8988T (cell line): ENCODE results near the gene PIK3CD.
"Not testable (repeated sequence)": the region's sequence is repeated elsewhere in the genome, so short reads cannot be mapped to it uniquely, and the experiment has no call there.

ENCODE experiments used
- DNase-seq: peaks from one replicate; pipeline ENCODE4 v3.0.0; 2011

Gene PIK3CD

DNA sequence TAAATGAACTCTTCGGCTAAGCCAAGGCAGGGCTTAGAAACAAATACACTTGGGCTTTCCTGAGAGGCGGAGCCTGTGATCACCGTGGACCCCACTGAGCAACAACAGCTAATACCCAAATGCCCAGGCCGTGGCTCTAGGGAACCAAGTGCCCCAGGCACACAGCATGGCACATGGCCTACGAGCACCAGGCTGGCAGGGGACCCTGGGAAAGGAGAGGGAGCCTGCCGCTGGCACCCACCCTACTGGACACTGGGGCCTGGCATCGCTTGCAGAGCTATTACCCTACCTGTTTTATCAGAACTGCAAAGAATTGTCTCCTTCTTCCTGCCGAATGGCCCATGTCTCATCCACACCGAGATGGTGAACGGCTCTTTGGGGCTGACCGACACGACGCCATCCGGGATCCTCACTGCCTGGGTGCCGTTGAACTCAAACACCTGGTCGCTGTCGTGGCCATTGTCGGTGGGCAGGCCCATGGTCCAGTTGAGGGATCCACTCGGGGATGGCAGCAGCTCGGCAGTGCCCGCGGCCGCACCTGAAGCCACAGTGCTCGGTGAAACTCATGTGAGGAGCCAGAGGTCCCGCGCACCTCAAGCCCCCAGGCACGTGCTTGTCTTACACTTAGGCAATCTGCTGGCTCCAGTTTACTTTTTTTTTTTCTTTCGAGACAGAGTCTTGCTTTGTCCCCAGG lies 92.7 kb downstream of the PIK3CD start:
- no peak for DNase-seq

DNA sequence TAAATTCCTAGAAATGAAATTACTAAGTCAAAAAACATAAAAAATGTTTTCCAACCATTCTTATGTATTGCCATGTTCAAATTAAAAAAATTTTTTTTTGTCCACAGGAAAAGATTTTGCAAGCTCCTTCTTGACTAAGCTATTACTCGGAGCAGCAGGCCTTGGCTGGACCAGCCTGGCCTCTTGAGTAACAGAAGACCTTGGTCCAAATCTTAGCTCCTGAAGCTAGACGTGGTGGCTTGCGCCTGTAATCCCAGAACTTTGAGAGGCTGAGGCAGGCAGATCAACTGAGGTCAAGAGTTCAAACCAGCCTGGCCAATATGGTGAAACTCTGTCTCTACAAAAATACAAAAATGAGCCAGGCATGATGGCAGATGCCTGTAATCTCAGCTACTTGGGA lies 94.7 kb downstream of the PIK3CD start:
- no peak for DNase-seq

DNA sequence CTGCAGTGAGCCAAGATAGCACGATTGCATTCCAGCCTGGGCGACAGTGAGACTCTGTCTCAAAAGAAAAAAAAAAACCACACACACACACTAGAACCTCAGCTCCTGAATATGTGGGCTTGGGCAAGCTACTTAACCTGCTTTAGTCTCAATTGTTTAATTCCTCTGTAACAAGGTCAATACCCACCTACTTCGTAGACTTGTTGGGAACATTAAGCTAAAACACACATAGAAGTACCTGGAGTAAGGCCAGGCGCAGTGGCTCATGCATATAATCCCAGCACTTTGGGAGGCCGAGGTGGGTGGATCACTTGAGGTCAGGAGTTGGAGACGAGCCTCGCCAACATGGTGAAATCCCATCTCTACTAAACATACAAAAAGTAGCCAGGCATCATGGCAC lies 95.1 kb downstream of the PIK3CD start:
- no peak for DNase-seq

DNA sequence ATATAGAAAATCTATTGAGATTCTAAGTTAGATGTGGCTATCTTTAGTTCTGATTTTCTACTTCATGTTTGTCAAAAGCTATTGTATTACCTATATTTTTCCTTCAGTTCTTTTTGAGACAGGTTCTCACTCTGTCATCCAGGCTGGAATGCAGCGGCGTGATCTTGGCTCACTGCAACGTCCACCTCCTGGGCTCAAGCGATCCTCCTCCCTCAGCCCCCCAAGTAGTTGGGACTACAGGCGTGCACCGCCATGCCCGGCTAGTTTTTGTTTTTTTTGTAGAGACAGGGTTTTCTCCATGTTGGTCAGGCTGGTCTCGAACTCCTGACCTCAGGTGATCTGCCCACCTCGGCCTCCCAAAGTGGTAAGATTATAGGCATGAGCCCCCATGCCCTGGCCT lies 96.9 kb downstream of the PIK3CD start:
- DNase-seq: not testable (repeated sequence)

DNA sequence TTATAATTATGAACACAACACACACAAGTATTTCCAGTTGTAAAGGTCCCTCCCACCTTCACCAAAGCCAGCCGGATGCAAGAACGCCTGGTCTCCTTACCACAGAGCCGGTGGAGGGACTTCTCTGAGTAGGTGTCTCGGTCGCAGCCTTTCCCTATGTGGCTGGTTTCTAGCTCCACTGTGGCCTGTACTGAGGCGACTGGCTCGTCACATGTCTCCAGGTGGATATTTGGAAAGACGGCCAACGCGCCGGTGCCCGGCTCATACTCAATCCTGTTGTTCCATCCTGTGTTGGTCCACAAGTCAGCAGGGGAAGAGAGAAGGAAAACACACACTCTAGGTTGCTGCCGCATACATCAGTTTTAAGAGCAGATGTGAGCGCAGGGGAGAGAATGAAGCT lies 97.8 kb downstream of the PIK3CD start:
- no peak for DNase-seq

DNA sequence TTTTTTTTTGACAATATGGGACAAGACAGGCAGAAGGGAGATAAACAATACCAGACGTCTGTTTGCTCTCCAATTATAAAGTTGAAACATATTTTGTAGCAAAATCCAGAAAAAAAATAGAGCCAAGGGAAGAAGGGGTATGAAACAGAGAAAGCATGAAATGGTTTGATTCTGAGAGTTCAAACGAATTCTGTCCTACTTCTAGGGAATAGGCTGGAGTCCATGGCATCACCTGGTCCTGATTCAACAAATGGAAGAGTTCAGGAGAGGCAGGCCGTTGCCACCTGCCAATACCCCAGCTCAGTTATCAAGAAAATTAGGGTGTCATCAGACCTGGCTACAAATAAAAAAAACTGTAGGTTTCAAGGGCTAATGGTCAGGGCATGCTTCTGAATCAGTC lies 100.4 kb downstream of the PIK3CD start:
- no peak for DNase-seq

DNA sequence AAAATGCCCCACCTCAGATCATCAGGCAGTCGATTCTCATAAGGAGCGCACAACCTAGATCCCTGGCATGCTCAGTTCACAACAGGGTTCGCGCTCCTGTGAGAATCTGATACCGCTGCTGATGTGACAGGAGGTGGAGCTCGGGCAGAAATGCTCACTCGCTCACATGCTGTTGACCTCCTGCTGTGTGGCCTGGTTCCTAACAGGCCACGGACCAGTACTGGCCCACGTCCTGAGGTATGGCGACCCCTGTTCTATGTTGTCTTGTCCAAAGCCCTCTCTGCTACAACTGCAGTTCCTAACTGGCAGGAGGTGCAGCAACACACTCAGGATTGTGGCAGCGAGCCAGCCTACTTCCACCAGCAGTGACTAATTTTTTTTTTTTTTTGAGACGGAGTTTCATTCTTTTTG lies 101.6 kb downstream of the PIK3CD start:
- DNase-seq: no peak

DNA sequence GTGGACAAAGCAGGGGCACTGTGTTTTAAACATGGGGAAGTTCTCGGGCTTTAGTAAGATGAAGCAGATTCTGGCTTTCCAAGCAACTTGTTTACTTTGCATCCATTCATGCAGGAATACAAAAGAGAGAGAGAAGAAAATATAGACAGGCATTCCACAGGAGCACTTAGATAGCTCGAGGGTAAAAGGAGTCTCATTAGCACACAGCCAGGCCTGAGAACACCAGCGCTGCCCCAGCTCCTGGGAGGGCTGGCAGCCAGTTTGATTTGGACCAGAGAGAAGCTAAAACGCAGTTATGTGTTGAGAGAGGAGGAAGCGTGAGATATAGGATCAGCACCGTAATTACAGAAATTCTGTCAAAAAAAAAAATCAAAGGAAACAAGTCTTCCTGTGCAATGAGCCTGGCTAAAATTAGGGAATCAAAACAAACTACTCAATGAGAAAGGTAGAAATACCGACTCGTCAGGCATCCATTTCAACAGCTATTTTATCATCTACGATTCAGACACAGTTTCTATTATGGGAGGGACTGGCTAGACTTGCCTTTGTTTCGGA lies 104.0 kb downstream of the PIK3CD start:
- no peak for DNase-seq

DNA sequence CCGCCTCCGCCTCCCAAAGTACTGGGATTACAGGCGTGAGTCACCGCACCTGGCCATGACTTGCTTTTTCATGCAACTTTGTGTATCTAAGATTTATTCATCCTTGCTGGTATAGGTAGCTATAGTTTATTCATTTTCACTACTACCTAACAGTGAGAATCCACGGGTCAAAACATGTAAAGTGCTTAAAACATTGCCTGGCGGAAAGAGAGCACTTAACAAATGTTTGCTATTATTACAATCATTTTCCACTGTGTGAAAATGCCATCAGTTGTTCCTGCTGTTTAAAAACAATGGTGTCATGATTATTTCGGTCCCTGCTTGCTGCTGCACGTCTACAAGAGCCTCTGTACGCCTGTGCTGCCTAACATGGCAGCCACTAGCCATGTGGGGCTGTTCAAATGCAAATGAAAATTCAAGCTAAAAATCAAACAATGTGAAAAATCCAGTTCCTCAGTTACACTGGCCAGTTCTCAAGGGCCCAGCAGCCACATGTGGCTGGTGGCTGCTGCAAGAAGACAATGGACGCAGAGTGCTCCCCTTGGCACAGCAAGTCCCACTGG lies 107.1 kb downstream of the PIK3CD start:
- DNase-seq: no peak

DNA sequence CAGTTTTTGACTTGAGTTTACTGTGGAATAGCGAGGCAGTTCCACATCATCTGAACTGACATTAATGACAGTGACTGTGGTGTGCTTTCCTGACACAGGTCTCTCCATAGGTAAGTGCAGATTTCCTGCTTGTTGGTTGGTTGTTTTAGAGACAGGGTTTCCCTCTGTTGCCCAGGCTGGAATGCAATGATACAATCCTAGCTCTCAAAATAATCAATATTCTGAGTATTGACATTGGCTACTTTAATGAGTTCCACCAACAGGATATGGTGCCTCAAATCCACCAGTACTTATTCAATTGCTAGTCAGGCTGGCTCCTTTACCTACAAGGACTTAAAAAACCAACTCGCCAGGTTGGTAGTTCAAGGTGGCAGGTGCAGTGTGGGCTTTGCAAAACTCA lies 108.4 kb downstream of the PIK3CD start:
- DNase-seq: no peak

DNA sequence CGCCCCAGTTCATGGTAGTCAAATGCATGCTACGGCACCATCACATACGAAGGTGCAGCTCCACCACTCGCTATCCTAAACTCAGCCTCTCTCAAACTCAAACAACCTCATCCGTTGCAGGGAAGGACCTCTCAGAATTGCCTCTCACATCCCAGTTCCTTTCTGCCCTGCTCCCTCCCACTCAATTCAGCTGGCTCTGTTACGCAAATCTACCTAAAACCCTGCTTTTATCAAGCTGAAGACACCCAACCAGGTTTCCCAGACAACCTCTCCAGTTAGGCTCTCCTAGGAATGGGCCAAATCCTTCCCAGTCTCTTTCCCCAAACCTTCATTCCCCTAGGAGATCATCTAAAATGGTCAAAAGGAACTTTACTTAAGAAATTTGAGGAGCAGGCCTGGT lies 109.3 kb downstream of the PIK3CD start:
- no peak for DNase-seq

DNA sequence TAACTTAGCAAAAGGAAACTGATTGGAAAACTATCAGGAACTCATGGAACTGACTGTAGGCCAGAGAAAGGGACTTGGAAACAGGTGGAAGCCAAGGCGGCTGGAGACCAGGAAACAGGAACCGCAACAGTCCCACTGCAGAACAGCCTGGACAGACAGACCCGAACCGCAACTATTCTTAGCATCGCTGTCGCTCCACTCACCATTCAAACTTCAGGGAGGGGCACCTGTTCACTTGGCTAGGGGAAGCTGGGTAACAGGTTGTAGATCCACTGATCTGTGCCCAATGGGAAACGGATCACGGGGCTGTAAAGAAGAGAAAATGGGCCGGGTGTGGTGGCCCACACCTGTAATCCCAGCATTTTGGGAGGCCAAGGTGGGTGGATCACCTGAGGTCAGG lies 110.3 kb downstream of the PIK3CD start:
- no peak for DNase-seq

DNA sequence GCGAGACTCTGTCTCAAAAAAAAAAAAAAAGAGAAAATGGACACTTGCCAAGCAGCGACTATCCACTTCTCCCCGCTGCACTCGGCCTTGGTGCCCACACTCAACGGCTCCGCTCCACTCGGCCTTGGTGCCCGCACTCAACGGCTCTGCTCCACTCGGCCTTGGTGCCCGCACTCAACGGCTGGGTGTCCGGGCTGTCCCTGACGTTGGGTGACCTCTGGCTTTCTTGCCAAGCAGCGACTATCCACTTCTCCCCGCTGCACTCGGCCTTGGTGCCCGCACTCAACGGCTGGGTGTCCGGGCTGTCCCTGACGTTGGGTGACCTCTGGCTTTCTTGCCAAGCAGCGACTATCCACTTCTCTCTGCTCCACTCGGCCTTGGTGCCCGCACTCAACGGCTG lies 110.9 kb downstream of the PIK3CD start:
- DNase-seq: not testable (repeated sequence)

DNA sequence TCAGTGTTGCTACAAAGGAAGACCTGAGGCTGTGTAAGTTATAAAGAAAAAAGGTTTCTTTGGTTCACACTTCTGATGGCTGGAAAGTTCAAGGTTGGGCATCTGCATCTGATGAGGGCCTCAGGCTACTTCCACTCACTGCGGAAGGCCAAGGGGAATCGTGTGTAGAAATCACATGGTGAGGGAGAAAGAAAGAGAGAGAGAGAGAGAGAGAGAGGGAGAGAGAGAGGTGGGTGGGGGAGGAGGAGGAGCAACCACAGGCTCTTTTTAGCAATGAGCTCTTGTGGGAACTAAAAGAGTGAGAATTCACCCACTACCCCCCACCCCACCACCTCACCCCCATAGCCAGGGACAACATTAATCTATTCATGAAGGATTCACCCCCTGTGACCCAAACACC lies 112.4 kb downstream of the PIK3CD start:
- DNase-seq: no peak

DNA sequence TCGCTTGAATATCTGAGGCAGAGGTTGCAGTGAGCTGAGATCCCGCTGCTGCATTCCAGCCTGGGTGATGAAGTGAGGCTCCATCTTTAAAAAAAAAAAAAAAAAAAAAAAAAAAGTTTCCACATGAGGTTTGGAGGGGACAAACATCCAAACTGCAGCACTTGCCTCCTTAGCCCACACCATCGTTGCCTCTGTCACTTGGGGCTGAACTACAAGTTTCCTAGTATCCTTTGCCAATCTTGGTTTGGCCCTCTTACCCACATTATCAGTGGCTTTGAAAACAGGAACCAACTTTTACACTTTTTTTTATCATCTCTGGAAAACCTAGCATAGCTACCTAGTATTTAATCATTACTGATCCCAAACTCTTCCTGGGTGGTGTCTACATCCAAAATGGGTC lies 113.0 kb downstream of the PIK3CD start:
- no peak for DNase-seq

DNA sequence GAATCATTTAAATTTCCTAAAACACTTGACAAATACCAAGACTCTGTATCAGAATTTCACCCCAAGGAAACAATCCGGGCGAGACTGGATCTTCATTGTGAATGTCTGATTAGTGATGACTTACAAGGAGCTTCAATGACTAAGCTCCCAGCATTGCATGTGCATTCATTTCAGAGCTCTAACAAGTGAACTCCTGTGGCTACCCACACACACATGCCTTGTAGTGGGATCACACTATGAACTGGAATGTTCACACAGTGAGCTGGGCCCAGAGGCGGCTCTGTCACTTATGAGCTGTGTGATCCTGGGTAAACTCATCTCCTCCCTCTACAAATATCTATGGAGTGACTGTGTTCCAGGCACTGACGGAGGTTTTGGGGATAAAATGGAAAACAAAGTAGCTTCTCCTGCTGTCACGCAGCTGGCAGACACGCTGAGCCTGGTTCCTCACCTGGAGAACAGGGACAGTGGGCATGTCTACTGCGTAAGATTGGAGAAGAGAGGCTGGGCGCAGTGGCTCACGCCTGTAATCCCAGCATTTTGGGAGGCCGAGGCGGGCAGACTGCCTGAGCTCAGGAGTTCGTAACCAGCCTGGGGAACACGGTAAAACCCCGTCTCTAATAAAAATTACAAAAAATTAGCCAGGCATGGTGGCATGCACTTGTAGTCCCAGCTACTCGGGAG lies 115.4 kb downstream of the PIK3CD start:
- peak; percentile 34 for DNase-seq

DNA sequence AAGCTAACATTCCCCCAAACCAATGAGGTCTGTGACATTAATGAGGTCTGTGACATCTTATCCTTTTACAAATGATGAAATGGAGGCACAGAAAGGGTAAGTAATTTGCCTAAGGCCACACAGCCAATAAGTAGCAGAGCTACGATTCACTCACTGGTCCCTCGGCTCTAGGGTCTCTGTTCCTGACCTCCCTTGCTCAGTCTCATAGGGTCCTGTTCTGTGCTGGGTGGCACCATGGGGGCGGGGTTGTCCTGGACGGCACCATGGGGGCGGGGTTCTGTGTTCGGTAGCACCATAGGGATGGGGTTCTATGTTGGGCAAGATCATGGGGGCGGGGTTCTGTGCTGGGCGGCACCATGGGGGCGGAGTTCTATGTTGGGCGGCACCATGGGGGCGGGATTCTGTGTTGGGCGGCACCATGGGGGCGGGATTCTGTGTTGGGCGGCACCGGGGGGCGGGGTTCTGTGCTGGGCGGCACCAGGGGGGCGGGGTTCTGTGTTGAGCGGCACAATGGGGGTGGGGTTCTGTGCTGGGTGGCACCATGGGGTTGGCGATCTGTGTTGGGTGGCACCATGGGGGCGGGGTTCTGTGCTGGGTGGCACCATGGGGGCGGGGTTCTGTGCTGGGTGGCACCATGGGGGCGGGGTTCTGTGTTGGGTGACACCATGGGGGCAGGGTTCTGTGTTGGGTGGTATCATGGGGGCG lies 116.6 kb downstream of the PIK3CD start:
- no peak for DNase-seq

DNA sequence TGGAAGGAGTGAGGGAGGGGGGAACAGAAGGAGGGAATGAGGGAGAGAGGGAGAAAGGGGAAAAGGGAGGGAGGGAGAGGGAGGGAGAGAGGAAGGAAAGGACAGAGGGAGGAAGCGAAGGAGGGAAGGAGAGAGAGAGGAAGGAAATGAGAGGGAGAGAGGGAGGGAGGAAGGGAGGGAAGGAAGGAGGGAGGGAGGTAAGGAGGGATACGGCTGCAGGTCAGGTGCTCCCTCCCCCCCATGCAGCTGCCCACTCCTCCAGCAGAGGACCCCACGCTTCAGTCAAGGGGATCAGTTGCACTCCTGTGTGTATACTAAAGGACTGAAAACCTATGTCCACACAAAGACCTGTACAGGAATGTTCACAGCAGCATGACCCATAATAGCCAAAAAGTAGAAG lies 117.5 kb downstream of the PIK3CD start:
- DNase-seq: no peak

DNA sequence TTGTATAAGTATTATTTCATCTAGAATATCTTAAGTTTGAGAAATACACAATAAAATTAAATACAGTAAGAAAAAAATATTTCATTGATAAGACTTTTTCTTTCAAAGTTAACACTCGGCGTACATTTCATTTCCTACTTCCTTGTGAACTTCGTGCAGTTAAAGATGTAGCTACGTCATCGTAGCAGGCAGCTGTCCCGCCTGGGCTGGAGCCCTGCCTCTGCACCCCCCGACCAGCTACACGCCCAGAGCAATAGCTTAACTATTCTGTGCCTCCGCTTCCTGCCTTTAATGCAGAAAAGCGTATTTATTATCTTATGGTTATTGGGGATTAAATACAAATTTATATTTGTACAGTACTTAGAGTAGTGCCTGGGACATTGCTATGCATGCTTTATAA lies 118.8 kb downstream of the PIK3CD start:
- no peak for DNase-seq

DNA sequence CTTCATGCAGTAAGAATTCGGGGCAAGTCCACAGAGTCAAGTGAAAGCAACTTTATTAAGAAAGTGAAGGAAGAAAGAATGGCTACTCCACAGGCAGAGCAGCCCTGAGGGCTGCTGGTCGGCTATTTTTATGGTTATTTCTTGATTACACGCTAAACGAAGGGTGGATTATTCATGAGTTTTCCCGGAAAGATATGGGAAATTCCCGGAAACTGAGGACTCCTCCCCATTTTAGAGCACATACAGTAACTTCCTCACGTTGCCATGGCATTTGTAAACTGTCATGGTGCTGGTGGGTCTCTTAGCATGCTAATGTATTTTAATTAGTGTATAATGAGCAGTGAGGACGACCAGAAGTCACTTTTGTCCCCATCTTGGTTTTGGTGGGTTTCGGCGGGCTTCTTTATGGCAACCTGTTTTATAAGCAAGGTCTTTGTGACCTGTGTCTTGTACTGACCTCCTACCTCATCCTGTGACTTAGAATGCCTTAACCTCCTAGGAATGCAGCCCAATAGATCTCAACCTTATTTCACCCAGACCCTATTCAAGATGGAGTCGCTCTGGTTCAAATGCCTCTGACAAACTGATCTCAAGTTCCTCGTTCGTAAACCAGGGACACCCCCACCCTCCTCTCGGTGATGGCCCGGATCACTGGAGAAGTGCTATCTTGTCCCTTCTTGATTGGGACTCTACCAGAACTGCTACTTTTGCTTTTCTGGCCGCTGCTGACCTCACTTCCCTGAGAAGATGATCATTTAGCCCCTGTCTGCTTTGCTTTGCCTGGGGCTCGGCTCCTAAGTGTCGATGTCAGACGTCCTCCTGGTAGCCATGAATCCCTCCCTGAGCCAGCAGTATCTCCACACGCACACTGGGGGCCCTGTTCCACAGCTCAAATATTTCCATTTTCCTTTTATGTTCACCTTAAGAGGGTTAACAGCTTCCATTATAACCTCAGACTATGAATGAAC lies 123.5 kb downstream of the PIK3CD start:
- no peak for DNase-seq

DNA sequence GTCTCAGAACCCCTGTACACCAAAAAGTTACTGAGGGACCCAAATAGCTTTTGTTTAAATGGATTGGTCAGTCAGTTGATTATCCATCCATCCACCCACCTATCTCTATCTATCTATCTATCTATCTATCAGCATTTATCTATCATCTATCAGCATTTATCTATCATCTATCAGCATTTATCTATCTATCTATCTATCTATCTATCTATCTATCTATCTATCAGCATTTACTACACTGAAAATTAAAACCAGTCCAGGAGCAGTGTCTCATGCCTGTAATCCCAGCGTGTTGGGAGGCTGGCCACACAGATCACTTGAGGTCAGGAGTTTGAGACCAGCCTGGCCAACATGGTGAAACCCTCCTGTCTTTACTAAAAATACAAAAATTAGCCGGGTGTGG lies 125.2 kb downstream of the PIK3CD start:
- no peak for DNase-seq
